Peyer's patch (tissue), 4 donors: ENCODE data around the gene ENSA. TPM values are rescaled to one million over a fixed set of nuclear protein-coding genes. Genes with fewer than 3 reads are reported as not detected.
A peak's percentile ranks its signal among the peaks of the same experiment; 100 is the strongest.
"Not testable (repeated sequence)": the region's sequence is repeated elsewhere in the genome, so short reads cannot be mapped to it uniquely, and the experiment has no call there.

Experiments used
- DNase-seq, 3 donors: peaks; one replicate each; pipeline ENCODE4 v3.0.0-alpha.2; 2017 to 2019
- H3K27ac ChIP-seq, 4 donors: fragments of 200-600 bp; sonication (generic); one replicate each; pipeline ENCODE4 v1.5.1; 2016 to 2019
- H3K27me3 ChIP-seq, 2 donors: fragments of 200-600 bp; sonication (generic); one replicate each; pipeline ENCODE4 v1.5.1; 2019
- H3K36me3 ChIP-seq, 3 donors: fragments of 200-600 bp; sonication (generic); one replicate each; pipeline ENCODE4 v1.5.1; 2016 to 2019
- H3K4me1 ChIP-seq, 4 donors: fragments of 200-600 bp; sonication (generic); one replicate each; pipeline ENCODE4 v1.5.1; 2016 to 2019
- H3K4me3 ChIP-seq, 4 donors: fragments of 200-600 bp; sonication (generic); 1 replicate in 3 of 4; 2 replicates in 1 of 4; pipeline ENCODE4 v1.5.1; 2016 to 2019; ENCODE audit warnings: mild to moderate bottlenecking in 1 of 4
- H3K9me3 ChIP-seq, 4 donors: fragments of 200-600 bp; sonication (generic); one replicate each; pipeline ENCODE4 v1.5.1; 2016 to 2019; ENCODE audit warnings: mild to moderate bottlenecking in 1 of 4
- POLR2A ChIP-seq, 2 donors: fragments of 450-650 bp; IDR thresholded peaks; one replicate each; pipeline ENCODE4 v1.5.1; 2017; ENCODE audit warnings: antibody characterized with exemption in 2 of 2, mild to moderate bottlenecking in 2 of 2, moderate library complexity in 2 of 2
- total RNA-seq, 4 donors: library from RNA; depleted of rRNA; stranded (reverse); fragments of >200 nt; gene quantifications; one replicate each; pipeline ENCODE4 v1.1.0, GENCODE V29; 2016
- TF ChIP-seq, protein P1 (sequence below), 6 experiments: fragments of 450-650 bp in 4 of 6; fragments of 200-600 bp in 2 of 6; sonication (generic) in 1 of 6; IDR thresholded peaks; one replicate each; pipeline ENCODE4 v1.5.1; 2017 to 2019; ENCODE audit warnings: antibody characterized with exemption in 6 of 6, mild to moderate bottlenecking in 3 of 6, moderate library complexity in 1 of 6

Gene ENSA
- total RNA-seq, 4 donors from 2014 or later, result 173 to 231 (median 206) TPM

DNA sequence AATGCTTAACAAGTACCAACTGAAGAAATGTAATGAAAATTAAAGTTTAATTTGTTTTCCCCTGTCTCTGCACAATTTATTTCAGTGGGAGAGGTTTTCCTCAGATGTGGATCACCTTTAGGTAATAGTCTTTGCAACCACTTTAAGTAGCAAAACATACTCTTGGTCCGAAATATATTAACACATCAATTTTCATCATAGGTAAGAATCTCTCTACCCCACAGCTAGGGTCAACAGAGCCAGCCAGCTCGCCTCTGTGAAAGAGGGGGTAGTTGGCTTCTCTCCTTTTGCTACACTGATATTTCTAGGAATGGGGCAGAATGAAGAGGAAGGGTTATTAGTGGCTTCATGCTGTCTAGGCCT lies 25.2 kb downstream of the ENSA start:
- H3K27me3 ChIP-seq, result no peaks in the 10 kb centered on the region
- peak overlapping the region in 3 of 4 donors; percentile 69 to 81 (median 75) for H3K27ac ChIP-seq
- H3K4me1 ChIP-seq, result peaks cover 0 to 11% (median 3%) of the 10 kb centered on the region in 4 donors
- H3K9me3 ChIP-seq, result no peaks in the 10 kb centered on the region
- DNase-seq, result no peak
- H3K4me3 ChIP-seq, result no peak overlapping the region
- H3K36me3 ChIP-seq, result peaks cover 0 to 10% (median 0%) of the 10 kb centered on the region in 3 donors
- TF ChIP-seq, protein P1, sequence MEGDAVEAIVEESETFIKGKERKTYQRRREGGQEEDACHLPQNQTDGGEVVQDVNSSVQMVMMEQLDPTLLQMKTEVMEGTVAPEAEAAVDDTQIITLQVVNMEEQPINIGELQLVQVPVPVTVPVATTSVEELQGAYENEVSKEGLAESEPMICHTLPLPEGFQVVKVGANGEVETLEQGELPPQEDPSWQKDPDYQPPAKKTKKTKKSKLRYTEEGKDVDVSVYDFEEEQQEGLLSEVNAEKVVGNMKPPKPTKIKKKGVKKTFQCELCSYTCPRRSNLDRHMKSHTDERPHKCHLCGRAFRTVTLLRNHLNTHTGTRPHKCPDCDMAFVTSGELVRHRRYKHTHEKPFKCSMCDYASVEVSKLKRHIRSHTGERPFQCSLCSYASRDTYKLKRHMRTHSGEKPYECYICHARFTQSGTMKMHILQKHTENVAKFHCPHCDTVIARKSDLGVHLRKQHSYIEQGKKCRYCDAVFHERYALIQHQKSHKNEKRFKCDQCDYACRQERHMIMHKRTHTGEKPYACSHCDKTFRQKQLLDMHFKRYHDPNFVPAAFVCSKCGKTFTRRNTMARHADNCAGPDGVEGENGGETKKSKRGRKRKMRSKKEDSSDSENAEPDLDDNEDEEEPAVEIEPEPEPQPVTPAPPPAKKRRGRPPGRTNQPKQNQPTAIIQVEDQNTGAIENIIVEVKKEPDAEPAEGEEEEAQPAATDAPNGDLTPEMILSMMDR (IDR thresholded peaks at IDR 0.05), result no peak
- TF ChIP-seq POLR2A (IDR thresholded peaks at IDR 0.05), result no peak

DNA sequence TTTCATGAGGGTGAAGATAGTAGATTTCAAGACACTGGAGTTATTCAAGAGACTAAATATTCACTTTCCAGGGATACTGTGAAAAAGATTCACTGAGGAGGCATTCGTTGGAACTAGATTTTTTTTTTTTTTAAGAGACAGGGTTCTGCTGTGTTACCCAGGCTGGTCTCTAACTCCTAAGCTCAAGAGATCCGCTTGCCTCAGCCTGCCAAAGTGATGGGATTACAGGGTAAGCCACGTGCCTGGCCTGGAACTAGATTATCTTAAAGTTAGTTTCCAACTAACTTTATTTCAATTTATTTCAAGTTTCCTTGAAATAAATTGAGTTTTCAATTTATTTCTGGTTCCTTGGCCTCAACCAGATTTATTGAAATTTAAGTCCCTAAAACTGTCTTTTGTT lies 25.7 kb downstream of the ENSA start:
- no peak for TF ChIP-seq POLR2A (IDR thresholded peaks at IDR 0.05)
- TF ChIP-seq, protein P1 (IDR thresholded peaks at IDR 0.05), result no peak
- DNase-seq, result peak in 1 of 3 donors; percentile 31
- peak overlapping the region in 2 of 4 donors; percentile 69 to 81 for H3K27ac ChIP-seq

DNA sequence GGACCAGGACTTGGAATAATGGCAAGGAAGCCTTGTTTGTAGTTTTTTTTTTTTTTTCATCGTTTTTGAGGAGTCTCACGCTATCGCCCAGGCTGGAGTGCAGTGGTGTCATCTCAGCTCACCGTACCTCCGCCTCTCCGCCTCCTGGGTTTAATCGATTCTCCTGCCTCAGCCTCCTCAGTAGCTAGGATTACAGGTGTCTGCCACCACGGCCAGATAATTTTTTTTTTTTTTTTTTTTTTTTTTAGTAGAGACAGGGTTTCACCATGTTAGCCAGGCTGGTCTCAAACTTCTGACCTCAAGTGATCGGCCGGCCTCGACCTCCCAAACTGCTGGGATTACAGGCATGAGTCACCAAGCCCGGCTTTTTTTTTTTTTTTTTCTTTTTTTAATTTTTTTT lies 27.0 kb downstream of the ENSA start:
- peak in 1 of 3 donors; percentile 34 for DNase-seq
- Histone ChIP-seq H3K4me1 (peaks cover 0 to 11% (median 3%) of the 10 kb centered on the region in 4 donors), H3K36me3 (peaks cover 0 to 10% (median 0%) of the 10 kb centered on the region in 3 donors)
- not testable (repeated sequence) for H3K27ac ChIP-seq, H3K4me3 ChIP-seq, H3K27me3 ChIP-seq, H3K9me3 ChIP-seq

More for the DNA sequence above, 25.7 kb downstream of the ENSA start:
- H3K4me1 ChIP-seq, result peaks cover 0 to 11% (median 3%) of the 10 kb centered on the region in 4 donors
- no peak overlapping the region for H3K4me3 ChIP-seq
- H3K9me3 ChIP-seq, result no peaks in the 10 kb centered on the region
- H3K36me3 ChIP-seq, result peaks cover 0 to 10% (median 0%) of the 10 kb centered on the region in 3 donors
- H3K27me3 ChIP-seq, result no peaks in the 10 kb centered on the region

DNA sequence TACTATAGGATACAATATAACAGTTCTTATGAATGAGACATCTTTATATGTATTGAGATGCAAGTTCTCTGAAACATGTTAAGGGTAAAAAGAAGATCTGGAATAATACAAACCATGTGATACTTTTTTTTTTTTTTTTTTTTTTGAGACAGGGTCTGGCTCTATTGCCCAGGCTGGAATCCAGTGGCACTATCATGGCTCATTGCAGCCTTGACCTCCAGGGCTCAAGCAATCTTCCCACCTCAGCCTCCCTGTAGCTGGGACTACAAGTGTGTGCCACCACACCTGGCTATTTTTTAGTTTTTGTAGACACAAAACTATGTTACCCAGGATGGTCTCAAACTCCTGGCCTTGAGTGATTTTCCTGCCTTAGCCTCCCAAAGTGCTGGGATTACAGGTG lies 27.9 kb downstream of the ENSA start:
- TF ChIP-seq, protein P1 (IDR thresholded peaks at IDR 0.05), result no peak
- no peak for TF ChIP-seq POLR2A (IDR thresholded peaks at IDR 0.05)
- no peak overlapping the region for H3K27ac ChIP-seq
- peak in 1 of 3 donors; percentile 9 for DNase-seq
- H3K9me3 ChIP-seq, result no peaks in the 10 kb centered on the region
- H3K4me3 ChIP-seq, result no peak overlapping the region
- H3K4me1 ChIP-seq, result peaks cover 0 to 12% (median 3%) of the 10 kb centered on the region in 4 donors
- H3K36me3 ChIP-seq, result peaks cover 0 to 10% (median 0%) of the 10 kb centered on the region in 3 donors
- no peaks in the 10 kb centered on the region for H3K27me3 ChIP-seq

DNA sequence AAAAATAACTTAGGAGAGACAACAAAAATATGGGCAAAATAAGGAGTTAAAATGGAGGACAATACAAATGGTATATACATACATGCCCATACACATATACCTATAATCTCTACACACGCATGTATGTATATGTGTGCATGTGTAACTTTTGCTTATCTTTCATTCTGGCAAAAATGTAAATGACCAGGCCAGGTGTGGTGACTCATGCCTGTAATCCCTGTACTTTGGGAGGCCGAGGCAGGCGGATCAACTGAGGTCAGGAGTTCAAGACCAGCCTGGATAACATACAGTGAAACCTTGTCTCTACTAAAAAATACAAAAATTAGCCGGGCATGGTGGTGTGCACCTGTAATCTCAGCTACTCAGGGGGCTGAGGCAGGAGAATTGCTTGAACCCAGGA lies 31.1 kb downstream of the ENSA start:
- H3K4me1 ChIP-seq, result peaks cover 0 to 11% (median 0%) of the 10 kb centered on the region in 4 donors
- H3K36me3 ChIP-seq, result peaks cover 0 to 10% (median 0%) of the 10 kb centered on the region in 3 donors
- H3K4me3 ChIP-seq, H3K27me3 ChIP-seq, H3K27ac ChIP-seq, H3K9me3 ChIP-seq: not testable (repeated sequence)
- DNase-seq, result peak in 2 of 3 donors; percentile 4 to 41

DNA sequence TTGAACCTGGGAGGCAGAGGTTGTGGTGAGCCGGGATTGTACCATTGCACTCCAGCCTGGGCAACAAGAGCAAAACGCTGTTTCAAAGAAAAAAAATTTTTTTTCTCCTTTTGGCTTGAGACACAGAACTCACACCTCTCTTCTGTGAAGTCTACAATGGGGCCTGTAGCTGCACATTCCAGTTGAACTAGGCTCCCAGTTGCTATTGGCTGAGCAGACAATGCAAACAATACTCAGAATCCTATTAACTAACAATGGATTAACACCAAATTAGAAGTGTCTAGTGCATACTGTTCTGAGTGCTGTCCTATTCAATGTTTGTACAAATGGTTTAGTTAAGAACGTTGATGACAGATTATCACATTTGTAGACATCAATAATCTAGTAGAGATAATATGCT lies 32.4 kb downstream of the ENSA start:
- Histone ChIP-seq H3K4me1 (peaks cover 0 to 11% (median 0%) of the 10 kb centered on the region in 4 donors), H3K27ac (peak overlapping the region in 2 of 4 donors; percentile 73 to 83), H3K9me3 (no peaks in the 10 kb centered on the region), H3K4me3 (no peak overlapping the region), H3K27me3 (no peaks in the 10 kb centered on the region), H3K36me3 (peaks cover 0 to 10% (median 0%) of the 10 kb centered on the region in 3 donors)
- peak in 1 of 3 donors; percentile 13 for DNase-seq
- TF ChIP-seq POLR2A (IDR thresholded peaks at IDR 0.05), result no peak
- TF ChIP-seq, protein P1 (IDR thresholded peaks at IDR 0.05), result no peak
